Sigmoid colon (tissue), 7 donors: Measurements from ENCODE around the gene PWP1. TPM values are rescaled to one million over a fixed set of nuclear protein-coding genes. Genes with fewer than 3 reads are reported as not detected.
"Not testable (repeated sequence)": the region's sequence is repeated elsewhere in the genome, so short reads cannot be mapped to it uniquely, and the experiment has no call there.

ENCODE experiments used
- DNase-seq: peaks from one replicate; pipeline ENCODE4 v3.0.0-alpha.2; 2019
- H3K27ac ChIP-seq, 4 donors: fragments of 200-600 bp; sonication (generic); one replicate each; pipeline ENCODE4 v1.5.1; 2016 to 2019; ENCODE audit warnings: mild to moderate bottlenecking in 1 of 4
- H3K27me3 ChIP-seq, 3 donors: fragments of 200-600 bp; sonication (generic); one replicate each; pipeline ENCODE4 v1.5.1; 2019; ENCODE audit warnings: mild to moderate bottlenecking in 1 of 3
- H3K36me3 ChIP-seq, 4 donors: fragments of 200-600 bp; sonication (generic); one replicate each; pipeline ENCODE4 v1.5.1; 2016 to 2019
- H3K4me1 ChIP-seq, 4 donors: fragments of 200-600 bp; sonication (generic); one replicate each; pipeline ENCODE4 v1.5.1; 2017 to 2019
- H3K4me3 ChIP-seq, 4 donors: fragments of 200-600 bp; sonication (generic); one replicate each; pipeline ENCODE4 v1.5.1; 2017 to 2019; ENCODE audit warnings: mild to moderate bottlenecking in 2 of 4, moderate library complexity in 1 of 4
- H3K9me3 ChIP-seq, 4 donors: fragments of 200-600 bp in 3 of 4; sonication (generic) in 3 of 4; one replicate each; pipeline versions ENCODE4 v1.5.1 to v1.6.1; 2013 to 2019
- EP300 ChIP-seq, 4 donors: sonication (generic); formaldehyde crosslinking; IDR thresholded peaks; one replicate each; pipeline ENCODE4 v1.6.1; 2017; ENCODE audit warnings: antibody characterized with exemption in 4 of 4
- POLR2A ChIP-seq, 2 donors: fragments of 450-650 bp; IDR thresholded peaks; one replicate each; pipeline ENCODE4 v1.6.1; 2016; ENCODE audit warnings: antibody characterized with exemption in 2 of 2, mild to moderate bottlenecking in 2 of 2, moderate library complexity in 2 of 2
- POLR2AphosphoS5 ChIP-seq, 4 donors: sonication (generic); formaldehyde crosslinking; IDR thresholded peaks; one replicate each; pipeline ENCODE4 v1.6.1; 2017; ENCODE audit warnings: antibody characterized with exemption in 4 of 4
- WGBS, 2 donors: extraction: QIAGEN DNeasy Blood & Tissue Kit; methylation state at CpG; one replicate each; pipeline ENCODE4 v1.1.7; 2013; 5-methylcytosine and 5-hydroxymethylcytosine counted together
- intact Hi-C: fragments of 100-400 bp; cut with DNase I; formaldehyde crosslinking; loops from one replicate; pipeline ENCODE4 v1.15.1; 2023
- polyA plus RNA-seq, 3 donors: library from polyadenylated mRNA; stranded (reverse); fragments of 200-250 nt; gene quantifications; one replicate each; pipeline ENCODE4 v1.2.3, GENCODE V29; 2013
- total RNA-seq, 4 donors: library from RNA; depleted of rRNA; stranded (reverse); fragments of >200 nt; gene quantifications; one replicate each; pipeline ENCODE4 v1.1.0, GENCODE V29; 2016
- TF ChIP-seq, protein P1 (sequence below), 4 experiments: fragments of 450-650 bp in 3 of 4; fragments of 200-600 bp in 1 of 4; IDR thresholded peaks; one replicate each; pipeline ENCODE4 v1.5.1; 2016 to 2019; ENCODE audit warnings: antibody characterized with exemption in 4 of 4, mild to moderate bottlenecking in 3 of 4, moderate library complexity in 2 of 4
- donor health status: healthy with polysubstance abuse.
- donor health status: Bipolar disorder and iron deficiency.
- donor health status: healthy.

PWP1 gene
- total and polyA plus RNA-seq, 7 donors: 15.3 to 98.3 (median 49.9) TPM

- no peak overlapping the region for H3K27ac ChIP-seq
- TF ChIP-seq, protein P1, sequence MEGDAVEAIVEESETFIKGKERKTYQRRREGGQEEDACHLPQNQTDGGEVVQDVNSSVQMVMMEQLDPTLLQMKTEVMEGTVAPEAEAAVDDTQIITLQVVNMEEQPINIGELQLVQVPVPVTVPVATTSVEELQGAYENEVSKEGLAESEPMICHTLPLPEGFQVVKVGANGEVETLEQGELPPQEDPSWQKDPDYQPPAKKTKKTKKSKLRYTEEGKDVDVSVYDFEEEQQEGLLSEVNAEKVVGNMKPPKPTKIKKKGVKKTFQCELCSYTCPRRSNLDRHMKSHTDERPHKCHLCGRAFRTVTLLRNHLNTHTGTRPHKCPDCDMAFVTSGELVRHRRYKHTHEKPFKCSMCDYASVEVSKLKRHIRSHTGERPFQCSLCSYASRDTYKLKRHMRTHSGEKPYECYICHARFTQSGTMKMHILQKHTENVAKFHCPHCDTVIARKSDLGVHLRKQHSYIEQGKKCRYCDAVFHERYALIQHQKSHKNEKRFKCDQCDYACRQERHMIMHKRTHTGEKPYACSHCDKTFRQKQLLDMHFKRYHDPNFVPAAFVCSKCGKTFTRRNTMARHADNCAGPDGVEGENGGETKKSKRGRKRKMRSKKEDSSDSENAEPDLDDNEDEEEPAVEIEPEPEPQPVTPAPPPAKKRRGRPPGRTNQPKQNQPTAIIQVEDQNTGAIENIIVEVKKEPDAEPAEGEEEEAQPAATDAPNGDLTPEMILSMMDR (IDR thresholded peaks at IDR 0.05): no peak
- TF ChIP-seq POLR2AphosphoS5 (IDR thresholded peaks at IDR 0.05): no peak
- TF ChIP-seq POLR2A (IDR thresholded peaks at IDR 0.05): no peak
- TF ChIP-seq EP300 (IDR thresholded peaks at IDR 0.05): no peak
- 86 to 87% methylated on average over 19 of the region's 19 CpGs for WGBS, 2 donors
- H3K27me3 ChIP-seq: peaks cover 0 to 16% (median 0%) of the 10 kb centered on the region in 3 donors
- peaks cover 0 to 19% (median 16%) of the 10 kb centered on the region in 4 donors for H3K4me1 ChIP-seq
- H3K36me3 ChIP-seq: no peaks in the 10 kb centered on the region
- intact Hi-C loops: loop anchor here (10.0 kb wide), 1 partner anchor 833 kb away; the partner anchor contains the start of gene FICD
- DNase-seq: no peak
- no peak overlapping the region for H3K4me3 ChIP-seq
- no peaks in the 10 kb centered on the region for H3K9me3 ChIP-seq
Measured at GRCh38 chr12:107681836-107682820, 3.5 kb upstream of the PWP1 start.

DNA sequence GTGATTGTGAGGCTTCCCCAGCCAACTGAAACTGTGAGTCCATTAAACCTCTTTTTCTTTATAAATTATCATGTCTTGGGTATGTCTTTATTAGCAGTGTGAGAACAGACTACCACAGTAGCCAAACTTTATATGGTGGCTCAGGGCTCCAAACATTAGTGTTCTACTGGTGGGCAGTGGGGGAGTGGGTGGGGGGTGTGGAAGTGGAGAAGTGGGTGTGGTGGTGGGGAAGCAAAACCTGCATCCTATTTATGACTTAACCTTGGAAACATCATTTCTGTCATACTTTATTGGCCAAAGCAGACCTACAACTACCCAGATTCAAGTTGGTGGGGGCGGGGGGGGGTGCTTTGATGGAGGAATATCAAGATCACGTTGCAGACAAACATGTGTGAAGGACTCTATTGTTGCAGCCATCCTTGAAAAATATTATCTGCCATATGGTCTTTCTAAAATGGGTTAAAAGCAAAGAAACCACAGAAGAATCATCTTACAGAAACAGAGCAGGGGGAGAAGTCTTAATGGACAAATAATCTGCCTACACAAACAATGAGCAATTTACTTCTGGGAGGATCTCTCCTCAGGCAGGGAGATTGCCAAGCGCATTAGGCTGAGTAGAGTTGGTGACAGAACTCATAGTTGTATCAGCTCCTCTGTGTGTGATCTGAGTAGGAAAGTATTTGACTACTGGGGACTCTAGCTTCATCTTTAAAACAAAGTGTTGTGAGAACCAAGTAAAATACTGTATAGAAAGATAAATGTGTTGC, 1.4 kb upstream of the PWP1 start:
- 62 to 83% methylated on average over 3 of the region's 3 CpGs for WGBS, 2 donors
- H3K4me3 ChIP-seq: no peak overlapping the region
- intact Hi-C loops: loop anchor here (2.0 to 10.0 kb wide), 2 partner anchors 77 to 831 kb away; partner anchors contain the start of genes FICD and PRDM4
- no peak overlapping the region for H3K27ac ChIP-seq
- H3K27me3 ChIP-seq: peaks cover 0 to 8% (median 0%) of the 10 kb centered on the region in 3 donors
- TF ChIP-seq, protein P1 (IDR thresholded peaks at IDR 0.05): no peak
- no peak for TF ChIP-seq EP300 (IDR thresholded peaks at IDR 0.05)
- TF ChIP-seq POLR2A (IDR thresholded peaks at IDR 0.05): no peak
- TF ChIP-seq POLR2AphosphoS5 (IDR thresholded peaks at IDR 0.05): no peak
- DNase-seq: no peak
- H3K36me3 ChIP-seq: peaks cover 0 to 10% (median 6%) of the 10 kb centered on the region in 4 donors
- H3K9me3 ChIP-seq: no peaks in the 10 kb centered on the region
- H3K4me1 ChIP-seq: peaks cover 0 to 26% (median 18%) of the 10 kb centered on the region in 4 donors

GRCh38 chr12:107684990-107685359, 624 bp upstream of the PWP1 start:
- 3 to 7% methylated on average over 9 of the region's 9 CpGs for WGBS, 2 donors
- DNase-seq: no peak
- Histone ChIP-seq H3K9me3 (no peaks in the 10 kb centered on the region), H3K4me1 (peaks cover 0 to 26% (median 18%) of the 10 kb centered on the region in 4 donors), H3K4me3 (peak overlapping the region; percentile 66 to 95 (median 80)), H3K36me3 (peaks cover 7 to 18% (median 13%) of the 10 kb centered on the region in 4 donors), H3K27me3 (peaks cover 0 to 5% (median 0%) of the 10 kb centered on the region in 3 donors), H3K27ac (peak overlapping the region; percentile 72 to 81 (median 78))
- intact Hi-C loops: loop anchor here (2.0 to 10.0 kb wide), 2 partner anchors 76 to 830 kb away; partner anchors contain the start of genes FICD and PRDM4
- TF ChIP-seq POLR2AphosphoS5 (IDR thresholded peaks at IDR 0.05) (no peak), POLR2A (IDR thresholded peaks at IDR 0.05) (no peak), EP300 (IDR thresholded peaks at IDR 0.05) (no peak)
- TF ChIP-seq, protein P1 (IDR thresholded peaks at IDR 0.05): no peak

DNA sequence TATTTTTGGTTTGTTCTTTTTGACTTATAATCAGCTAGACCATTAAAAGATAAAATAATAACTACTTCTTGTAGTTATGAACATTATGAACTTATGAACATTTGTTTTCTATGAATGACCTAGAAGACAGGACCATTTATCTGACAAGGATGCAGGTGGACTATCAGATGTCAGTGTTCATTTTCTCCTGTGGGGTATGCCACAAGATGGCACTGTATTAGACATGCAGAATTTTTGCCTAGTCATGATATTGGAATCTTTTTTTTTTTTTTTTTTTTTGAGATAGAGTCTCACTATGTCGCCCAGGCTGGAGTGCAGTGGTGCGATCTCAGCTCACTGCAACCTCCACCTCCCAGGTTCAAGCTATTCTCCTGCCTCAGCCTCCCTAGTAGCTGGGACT, 10.2 kb downstream of the PWP1 start:
- not testable (repeated sequence) for H3K4me1 ChIP-seq, H3K27ac ChIP-seq, DNase-seq, H3K9me3 ChIP-seq, H3K4me3 ChIP-seq, H3K27me3 ChIP-seq
- intact Hi-C loops: loop anchor here (5.0 kb wide), 1 partner anchor 42 kb away; no protein-coding TSS in a partner anchor
- 94 to 98% methylated on average over 2 of the region's 2 CpGs for WGBS, 2 donors
- H3K36me3 ChIP-seq: peaks cover 42 to 99% (median 78%) of the 10 kb centered on the region in 4 donors
